GM19455 (cell line): ENCODE data around the gene DTL.

ENCODE experiments used
- ATAC-seq: cut with Tn5 transposase; IDR thresholded peaks from one replicate; pipeline ENCODE4 v1.9.1; 2021; ENCODE audit not compliant: unreplicated experiment

Gene DTL

GRCh38 chr1:212089560-212090163 is 54.1 kb downstream of the DTL start:
- no peak for ATAC-seq

- no peak for ATAC-seq
These were observed 56.0 kb downstream of the DTL start for GRCh38 chr1:212091438-212092121.

GRCh38 chr1:212097360-212097759 is 61.8 kb downstream of the DTL start:
- ATAC-seq = no peak

GRCh38 chr1:212098310-212098709 is 62.8 kb downstream of the DTL start:
- no peak for ATAC-seq

GRCh38 chr1:212098771-212099170 is 63.2 kb downstream of the DTL start:
- ATAC-seq = no peak

- no peak for ATAC-seq
These were observed 65.7 kb downstream of the DTL start for GRCh38 chr1:212101251-212101650.

GRCh38 chr1:212101735-212102134 is 66.2 kb downstream of the DTL start:
- no peak for ATAC-seq

GRCh38 chr1:212104586-212105325 is 69.2 kb downstream of the DTL start:
- no peak for ATAC-seq

- ATAC-seq = no peak
These were observed 70.8 kb downstream of the DTL start for GRCh38 chr1:212106286-212106792.

- ATAC-seq = no peak
These were observed 71.9 kb downstream of the DTL start for GRCh38 chr1:212107481-212107880.

- no peak for ATAC-seq
These were observed 72.6 kb downstream of the DTL start for GRCh38 chr1:212108187-212108586.

- no peak for ATAC-seq
These were observed 73.4 kb downstream of the DTL start for GRCh38 chr1:212108981-212109380.

- no peak for ATAC-seq
These were observed 74.2 kb downstream of the DTL start for GRCh38 chr1:212109728-212110127.

- ATAC-seq = no peak
These were observed 75.1 kb downstream of the DTL start for GRCh38 chr1:212110617-212111016.

GRCh38 chr1:212111536-212111935 is 76.0 kb downstream of the DTL start:
- no peak for ATAC-seq

- no peak for ATAC-seq
These were observed 78.2 kb downstream of the DTL start for GRCh38 chr1:212113706-212114105.

- no peak for ATAC-seq
These were observed 82.8 kb downstream of the DTL start for GRCh38 chr1:212118167-212118871.

- no peak for ATAC-seq
These were observed 83.3 kb downstream of the DTL start for GRCh38 chr1:212118872-212119260.

- ATAC-seq = no peak
These were observed 83.9 kb downstream of the DTL start for GRCh38 chr1:212119397-212119837.

GRCh38 chr1:212119863-212120262 is 84.3 kb downstream of the DTL start:
- no peak for ATAC-seq

GRCh38 chr1:212121779-212122178 is 86.2 kb downstream of the DTL start:
- ATAC-seq = no peak
